ENCODE measurements around the gene CYTIP.
"Not testable (repeated sequence)": the region's sequence is repeated elsewhere in the genome, so short reads cannot be mapped to it uniquely, and the experiment has no call there.

Gene CYTIP

GRCh38 chr2:157426477-157426994 lies 17.4 kb downstream of the CYTIP start:
- Mint-ChIP-seq H3K27ac (peak overlapping the region; percentile 43), H3K36me3 (ENCODE audit: low read depth) (peaks cover 95% of the 10 kb centered on the region), H3K4me3 (no peak overlapping the region)

GRCh38 chr2:157424374-157424773 lies 19.5 kb downstream of the CYTIP start:
- Mint-ChIP-seq H3K27ac (no peak overlapping the region), H3K36me3 (ENCODE audit: low read depth) (peaks cover 88% of the 10 kb centered on the region), H3K4me1 (ENCODE audit: low read depth) (peaks cover 42% of the 10 kb centered on the region), H3K27me3 (no peaks in the 10 kb centered on the region), H3K9me3 (no peaks in the 10 kb centered on the region), H3K4me3 (no peak overlapping the region)
- intact Hi-C loops (cut with micrococcal nuclease): no loop called here

More at GRCh38 chr2:157426477-157426994, 17.4 kb downstream of the CYTIP start:
- Mint-ChIP-seq H3K4me1 (ENCODE audit: low read depth) (peaks cover 29% of the 10 kb centered on the region), H3K27me3 (no peaks in the 10 kb centered on the region), H3K9me3 (no peaks in the 10 kb centered on the region)
- intact Hi-C loops (cut with micrococcal nuclease): loop anchor here (5.0 kb wide), 1 partner anchor 99 kb away; the partner anchor contains the start of gene ERMN

GRCh38 chr2:157421964-157422363 lies 21.9 kb downstream of the CYTIP start:
- H3K27ac Mint-ChIP-seq: peak overlapping the region; percentile 94
- H3K27me3 Mint-ChIP-seq: no peaks in the 10 kb centered on the region
- peaks cover 42% of the 10 kb centered on the region for H3K4me1 Mint-ChIP-seq (ENCODE audit: low read depth)
- H3K4me3 Mint-ChIP-seq: no peak overlapping the region
- no peaks in the 10 kb centered on the region for H3K9me3 Mint-ChIP-seq
- peaks cover 83% of the 10 kb centered on the region for H3K36me3 Mint-ChIP-seq (ENCODE audit: low read depth)
- intact Hi-C loops (cut with micrococcal nuclease): loop anchor here (1.0 to 2.0 kb wide), 2 partner anchors 21 to 47 kb away; no protein-coding TSS in a partner anchor

GRCh38 chr2:157421331-157421944 lies 22.5 kb downstream of the CYTIP start:
- Mint-ChIP-seq H3K27ac (peak overlapping the region; percentile 94), H3K36me3 (ENCODE audit: low read depth) (peaks cover 83% of the 10 kb centered on the region), H3K27me3 (no peaks in the 10 kb centered on the region), H3K4me3 (no peak overlapping the region), H3K4me1 (ENCODE audit: low read depth) (peaks cover 41% of the 10 kb centered on the region), H3K9me3 (no peaks in the 10 kb centered on the region)
- intact Hi-C loops (cut with micrococcal nuclease): loop anchor here (1.0 to 2.0 kb wide), 2 partner anchors 21 to 48 kb away; no protein-coding TSS in a partner anchor

- Mint-ChIP-seq H3K4me1 (ENCODE audit: low read depth) (peaks cover 43% of the 10 kb centered on the region), H3K4me3 (peak overlapping the region; percentile 26), H3K36me3 (ENCODE audit: low read depth) (peaks cover 80% of the 10 kb centered on the region), H3K27ac (peak overlapping the region; percentile 94), H3K9me3 (no peaks in the 10 kb centered on the region), H3K27me3 (no peaks in the 10 kb centered on the region)
- intact Hi-C loops (cut with micrococcal nuclease): loop anchor here (1.0 to 2.0 kb wide), 2 partner anchors 22 to 48 kb away; no protein-coding TSS in a partner anchor
These were observed 23.0 kb downstream of the CYTIP start for GRCh38 chr2:157420771-157421323.

- Mint-ChIP-seq H3K27ac (peak overlapping the region; percentile 94), H3K4me3 (peak overlapping the region; percentile 6), H3K27me3 (no peaks in the 10 kb centered on the region), H3K4me1 (ENCODE audit: low read depth) (peaks cover 59% of the 10 kb centered on the region), H3K9me3 (no peaks in the 10 kb centered on the region), H3K36me3 (ENCODE audit: low read depth) (peaks cover 82% of the 10 kb centered on the region)
- intact Hi-C loops (cut with micrococcal nuclease): no loop called here
These were observed 24.8 kb downstream of the CYTIP start for GRCh38 chr2:157419031-157419575.

- peaks cover 82% of the 10 kb centered on the region for H3K36me3 Mint-ChIP-seq (ENCODE audit: low read depth)
- H3K4me1 Mint-ChIP-seq (ENCODE audit: low read depth): peaks cover 67% of the 10 kb centered on the region
- intact Hi-C loops (cut with micrococcal nuclease): no loop called here
These were observed 25.6 kb downstream of the CYTIP start for GRCh38 chr2:157418239-157418641.

GRCh38 chr2:157415591-157416101 lies 28.2 kb downstream of the CYTIP start:
- peaks cover 79% of the 10 kb centered on the region for H3K4me1 Mint-ChIP-seq (ENCODE audit: low read depth)
- H3K36me3 Mint-ChIP-seq (ENCODE audit: low read depth): peaks cover 71% of the 10 kb centered on the region
- H3K9me3 Mint-ChIP-seq: no peaks in the 10 kb centered on the region
- intact Hi-C loops (cut with micrococcal nuclease): no loop called here
- peak overlapping the region; percentile 94 for H3K27ac Mint-ChIP-seq
- no peaks in the 10 kb centered on the region for H3K27me3 Mint-ChIP-seq
- no peak overlapping the region for H3K4me3 Mint-ChIP-seq

More at GRCh38 chr2:157418239-157418641, 25.6 kb downstream of the CYTIP start:
- peak overlapping the region; percentile 33 for H3K4me3 Mint-ChIP-seq
- peak overlapping the region; percentile 94 for H3K27ac Mint-ChIP-seq
- no peaks in the 10 kb centered on the region for H3K9me3 Mint-ChIP-seq
- H3K27me3 Mint-ChIP-seq: no peaks in the 10 kb centered on the region

GRCh38 chr2:157414050-157414449 lies 29.8 kb downstream of the CYTIP start:
- Mint-ChIP-seq H3K36me3 (ENCODE audit: low read depth) (peaks cover 59% of the 10 kb centered on the region), H3K4me3 (no peak overlapping the region), H3K4me1 (ENCODE audit: low read depth) (peaks cover 67% of the 10 kb centered on the region), H3K27ac (peak overlapping the region; percentile 94), H3K27me3 (no peaks in the 10 kb centered on the region), H3K9me3 (no peaks in the 10 kb centered on the region)
- intact Hi-C loops (cut with micrococcal nuclease): no loop called here

- peaks cover 55% of the 10 kb centered on the region for H3K36me3 Mint-ChIP-seq (ENCODE audit: low read depth)
- intact Hi-C loops (cut with micrococcal nuclease): no loop called here
- H3K27me3 Mint-ChIP-seq: no peaks in the 10 kb centered on the region
- H3K27ac Mint-ChIP-seq: peak overlapping the region; percentile 94
- H3K9me3 Mint-ChIP-seq: no peaks in the 10 kb centered on the region
- peak overlapping the region; percentile 6 for H3K4me3 Mint-ChIP-seq
- H3K4me1 Mint-ChIP-seq (ENCODE audit: low read depth): peaks cover 66% of the 10 kb centered on the region
These were observed 30.4 kb downstream of the CYTIP start for GRCh38 chr2:157413326-157414035.

GRCh38 chr2:157411624-157412336 lies 32.1 kb downstream of the CYTIP start:
- Mint-ChIP-seq H3K4me1 (ENCODE audit: low read depth) (peaks cover 52% of the 10 kb centered on the region), H3K4me3 (no peak overlapping the region)
- intact Hi-C loops (cut with micrococcal nuclease): no loop called here

GRCh38 chr2:157405398-157405797 lies 38.5 kb downstream of the CYTIP start:
- not testable (repeated sequence) for H3K4me3 Mint-ChIP-seq

More at GRCh38 chr2:157411624-157412336, 32.1 kb downstream of the CYTIP start:
- H3K36me3 Mint-ChIP-seq (ENCODE audit: low read depth): peaks cover 42% of the 10 kb centered on the region
- peak overlapping the region; percentile 69 for H3K27ac Mint-ChIP-seq
- no peaks in the 10 kb centered on the region for H3K27me3 Mint-ChIP-seq
- no peaks in the 10 kb centered on the region for H3K9me3 Mint-ChIP-seq

GRCh38 chr2:157404363-157404762 lies 39.5 kb downstream of the CYTIP start:
- H3K36me3 Mint-ChIP-seq (ENCODE audit: low read depth): peaks cover 13% of the 10 kb centered on the region
- no peak overlapping the region for H3K4me3 Mint-ChIP-seq
- intact Hi-C loops (cut with micrococcal nuclease): loop anchor here (10.0 kb wide), 1 partner anchor 50 kb away; no protein-coding TSS in a partner anchor
- H3K27ac Mint-ChIP-seq: no peak overlapping the region
- H3K9me3 Mint-ChIP-seq: no peaks in the 10 kb centered on the region
- no peaks in the 10 kb centered on the region for H3K27me3 Mint-ChIP-seq
- no peaks in the 10 kb centered on the region for H3K4me1 Mint-ChIP-seq (ENCODE audit: low read depth)

More at GRCh38 chr2:157405398-157405797, 38.5 kb downstream of the CYTIP start:
- not testable (repeated sequence) for H3K27ac Mint-ChIP-seq; H3K9me3 Mint-ChIP-seq; H3K4me1 Mint-ChIP-seq (ENCODE audit: low read depth); H3K27me3 Mint-ChIP-seq
- H3K36me3 Mint-ChIP-seq (ENCODE audit: low read depth): peaks cover 13% of the 10 kb centered on the region
- intact Hi-C loops (cut with micrococcal nuclease): loop anchor here (10.0 kb wide), 1 partner anchor 51 kb away; no protein-coding TSS in a partner anchor

All from dendritic cell treated with granulocyte-macrophage colony-stimulating factor and Interleukin-4, amounts not matched to agents 40 ng/mL and 50 ng/mL, for 4 days (primary cell).